ENCODE data around the gene LRCH4. TPM values are rescaled to one million over a fixed set of nuclear protein-coding genes. Genes with fewer than 3 reads are reported as not detected.
"Not testable (repeated sequence)": the region's sequence is repeated elsewhere in the genome, so short reads cannot be mapped to it uniquely, and the experiment has no call there.

LRCH4 gene
- total RNA-seq, 4 donors from 2014 or later = 42.0 to 82.2 (median 63.7) TPM

DNA sequence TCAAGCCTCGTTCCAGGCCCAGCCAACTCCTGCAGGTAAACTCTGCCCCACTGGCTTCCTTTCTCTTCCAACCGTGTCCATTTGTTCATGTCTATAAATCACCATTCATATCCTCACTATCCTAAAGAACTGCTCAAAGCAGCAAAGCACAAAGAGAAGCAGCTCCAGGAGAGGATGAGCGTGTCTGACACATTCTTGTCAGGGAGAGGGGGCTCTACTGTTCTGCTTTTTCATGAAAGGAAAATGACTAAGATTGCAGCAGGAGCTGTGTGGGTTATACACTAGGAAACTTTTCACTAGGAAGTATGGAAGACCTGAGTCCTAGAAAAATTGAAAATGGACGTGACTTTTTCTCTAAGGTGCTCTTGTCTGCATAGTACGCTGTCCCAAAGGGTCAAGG lies 30.2 kb downstream of the LRCH4 start:
- WGBS, 2 donors = 84 to 89% methylated on average over 5 of the region's 5 CpGs
- DNase-seq (ENCODE audit: low spot score in 2 of 2) = no peak

DNA sequence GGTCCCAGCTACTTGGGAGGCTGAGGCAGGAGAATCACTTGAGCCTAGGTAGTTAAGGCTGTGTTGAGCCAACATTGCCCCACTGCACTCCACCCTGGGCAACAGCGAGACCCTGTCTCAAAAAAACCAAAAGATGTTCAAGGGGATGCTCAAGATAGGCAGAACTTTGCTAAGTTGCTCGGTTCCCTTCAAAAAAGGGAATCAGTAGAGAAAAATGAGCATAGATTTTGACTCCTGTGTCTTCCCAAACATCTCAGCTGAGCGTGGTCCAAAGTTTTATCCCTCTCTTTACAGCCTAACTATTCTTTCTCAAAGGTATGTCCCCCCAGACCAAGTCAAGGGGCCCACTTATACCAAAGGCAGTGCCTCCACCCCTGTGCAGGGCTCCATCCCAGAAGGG lies 32.9 kb downstream of the LRCH4 start:
- WGBS, 2 donors = 95 to 98% methylated on average over 3 of the region's 3 CpGs
- no peak overlapping the region for H3K4me3 ChIP-seq (ENCODE audit: low read depth, poor library complexity, severe bottlenecking)
- TF ChIP-seq, protein P1, sequence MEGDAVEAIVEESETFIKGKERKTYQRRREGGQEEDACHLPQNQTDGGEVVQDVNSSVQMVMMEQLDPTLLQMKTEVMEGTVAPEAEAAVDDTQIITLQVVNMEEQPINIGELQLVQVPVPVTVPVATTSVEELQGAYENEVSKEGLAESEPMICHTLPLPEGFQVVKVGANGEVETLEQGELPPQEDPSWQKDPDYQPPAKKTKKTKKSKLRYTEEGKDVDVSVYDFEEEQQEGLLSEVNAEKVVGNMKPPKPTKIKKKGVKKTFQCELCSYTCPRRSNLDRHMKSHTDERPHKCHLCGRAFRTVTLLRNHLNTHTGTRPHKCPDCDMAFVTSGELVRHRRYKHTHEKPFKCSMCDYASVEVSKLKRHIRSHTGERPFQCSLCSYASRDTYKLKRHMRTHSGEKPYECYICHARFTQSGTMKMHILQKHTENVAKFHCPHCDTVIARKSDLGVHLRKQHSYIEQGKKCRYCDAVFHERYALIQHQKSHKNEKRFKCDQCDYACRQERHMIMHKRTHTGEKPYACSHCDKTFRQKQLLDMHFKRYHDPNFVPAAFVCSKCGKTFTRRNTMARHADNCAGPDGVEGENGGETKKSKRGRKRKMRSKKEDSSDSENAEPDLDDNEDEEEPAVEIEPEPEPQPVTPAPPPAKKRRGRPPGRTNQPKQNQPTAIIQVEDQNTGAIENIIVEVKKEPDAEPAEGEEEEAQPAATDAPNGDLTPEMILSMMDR (IDR thresholded peaks at IDR 0.05) = no peak
- TF ChIP-seq POLR2A (IDR thresholded peaks at IDR 0.05) = no peak
- DNase-seq (ENCODE audit: low spot score in 2 of 2) = no peak
- intact Hi-C loops (cut with DNase I; ENCODE audit: low total_unique reads) = no loop called here

More for the DNA sequence above, 30.2 kb downstream of the LRCH4 start:
- TF ChIP-seq, protein P1 (IDR thresholded peaks at IDR 0.05) = no peak
- TF ChIP-seq POLR2A (IDR thresholded peaks at IDR 0.05) = no peak
- no peak overlapping the region for H3K4me3 ChIP-seq (ENCODE audit: low read depth, poor library complexity, severe bottlenecking)
- intact Hi-C loops (cut with DNase I; ENCODE audit: low total_unique reads) = no loop called here

DNA sequence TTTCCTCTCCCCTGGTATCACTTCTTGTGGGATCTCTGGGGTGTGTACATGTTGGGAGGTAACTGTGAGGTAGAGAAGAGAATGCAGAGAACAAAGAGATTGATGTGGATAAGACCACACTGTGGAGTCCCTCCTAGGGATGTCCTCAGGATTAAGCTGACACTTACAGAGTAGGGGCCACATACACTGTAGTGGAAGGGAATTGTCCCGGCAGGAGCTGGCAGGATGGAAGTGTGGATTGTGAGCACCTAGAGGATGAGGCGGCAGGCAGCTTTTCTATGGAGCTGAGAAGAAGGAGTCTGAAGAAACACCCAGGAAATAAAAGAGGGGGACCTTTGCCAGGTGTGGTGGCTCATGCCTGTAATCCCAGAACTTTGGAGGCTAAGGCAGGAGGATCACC lies 33.4 kb downstream of the LRCH4 start:
- 91 to 100% methylated on average over 2 of the region's 2 CpGs for WGBS, 2 donors
- intact Hi-C loops (cut with DNase I; ENCODE audit: low total_unique reads) = no loop called here
- TF ChIP-seq POLR2A (IDR thresholded peaks at IDR 0.05) = no peak
- TF ChIP-seq, protein P1 (IDR thresholded peaks at IDR 0.05) = no peak
- no peak overlapping the region for H3K4me3 ChIP-seq (ENCODE audit: low read depth, poor library complexity, severe bottlenecking)
- DNase-seq (ENCODE audit: low spot score in 2 of 2) = no peak

DNA sequence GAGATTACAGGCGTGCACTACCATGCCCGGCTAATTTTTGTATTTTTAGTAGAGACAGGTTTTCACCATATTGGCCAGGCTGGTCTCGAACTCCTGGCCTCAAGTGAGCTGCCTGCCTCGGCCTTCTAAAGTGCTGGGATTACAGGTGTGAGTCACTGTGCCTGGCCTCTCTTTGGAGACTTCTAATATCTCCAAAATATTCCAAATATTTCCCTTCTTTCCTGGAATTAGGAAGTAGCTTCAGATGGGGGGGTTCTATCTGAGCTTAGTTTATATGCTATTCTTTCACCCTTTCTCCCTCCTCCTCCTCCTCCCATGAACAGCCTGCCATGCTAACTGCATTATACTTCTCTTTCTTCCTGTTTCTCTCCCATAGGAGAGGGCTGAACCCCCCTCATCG lies 37.5 kb downstream of the LRCH4 start:
- DNase-seq (ENCODE audit: low spot score in 2 of 2); H3K4me3 ChIP-seq (ENCODE audit: low read depth, poor library complexity, severe bottlenecking): not testable (repeated sequence)
- intact Hi-C loops (cut with DNase I; ENCODE audit: low total_unique reads) = loop anchor here (5.0 kb wide), 1 partner anchor 124 kb away; the partner anchor contains the start of gene GNB2
- WGBS, 2 donors = 78 to 83% methylated on average over 5 of the region's 5 CpGs

DNA sequence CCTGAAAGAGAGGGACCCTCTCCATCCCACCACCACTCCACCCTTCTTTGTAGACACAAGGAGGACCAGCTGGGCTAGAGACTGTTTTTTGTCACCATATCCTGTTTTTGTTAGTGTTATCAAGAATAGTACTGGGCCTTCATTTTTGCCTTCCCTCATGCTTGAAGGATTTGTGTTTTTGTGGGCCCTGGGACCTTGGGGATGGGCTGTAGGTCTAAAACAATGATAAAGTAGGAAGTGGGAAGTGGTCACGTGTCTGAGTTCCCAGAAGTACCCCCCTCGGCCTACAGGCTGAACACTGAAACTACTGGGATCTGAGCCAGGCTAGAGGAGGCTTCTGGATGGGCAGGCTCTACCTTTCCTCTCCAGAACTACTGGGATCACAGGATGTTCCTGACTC lies 38.1 kb downstream of the LRCH4 start:
- intact Hi-C loops (cut with DNase I; ENCODE audit: low total_unique reads) = loop anchor here (5.0 kb wide), 1 partner anchor 124 kb away; the partner anchor contains the start of gene GNB2
- no peak overlapping the region for H3K4me3 ChIP-seq (ENCODE audit: low read depth, poor library complexity, severe bottlenecking)
- no peak for DNase-seq (ENCODE audit: low spot score in 2 of 2)
- WGBS, 2 donors = 61 to 62% methylated on average over 2 of the region's 2 CpGs
- TF ChIP-seq, protein P1 (IDR thresholded peaks at IDR 0.05) = no peak
- no peak for TF ChIP-seq POLR2A (IDR thresholded peaks at IDR 0.05)

DNA sequence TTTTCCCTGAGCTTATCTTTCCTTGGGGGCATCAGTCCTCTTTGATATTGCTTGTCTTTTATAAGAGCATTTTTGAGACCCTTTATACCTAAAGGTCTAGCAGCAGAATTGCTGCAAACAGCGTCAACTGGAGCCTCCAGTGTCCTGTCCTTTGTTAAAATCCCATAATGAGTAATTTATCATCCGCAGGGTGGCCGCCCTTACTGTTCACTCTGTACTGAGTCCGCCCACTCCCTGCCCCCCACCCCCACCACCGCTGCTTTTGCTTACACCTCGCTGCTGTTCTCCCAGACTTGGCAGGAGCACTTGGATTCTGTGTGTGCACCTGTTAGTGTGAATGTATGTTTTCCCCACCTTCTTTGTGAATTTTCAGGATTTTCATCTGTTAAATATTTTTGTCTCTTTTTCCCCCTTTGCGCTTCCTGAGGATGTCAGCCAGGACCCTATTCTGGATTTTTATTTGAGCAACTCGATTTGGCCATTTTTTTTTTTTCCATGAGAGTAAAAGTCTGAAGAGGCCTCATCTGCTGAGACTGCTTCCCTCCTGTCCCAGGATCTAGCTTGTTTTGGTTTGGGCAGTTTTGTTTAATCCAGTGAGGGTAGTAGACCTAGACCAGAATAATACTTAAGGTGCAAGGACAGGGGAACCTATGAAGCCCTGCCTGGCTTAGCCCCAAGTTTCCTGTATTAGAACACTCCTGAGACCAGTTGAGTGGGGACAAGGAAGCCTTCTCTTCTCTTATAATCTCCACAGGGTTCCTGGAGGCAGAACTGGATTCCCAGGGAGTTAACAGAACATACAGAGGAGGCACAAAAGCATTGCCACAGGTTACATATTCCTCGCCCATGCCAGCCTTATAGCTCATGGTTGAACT lies 38.8 kb downstream of the LRCH4 start:
- WGBS, 2 donors = 78 to 82% methylated on average over 9 of the region's 9 CpGs
- DNase-seq (ENCODE audit: low spot score in 2 of 2) = no peak
- no peak overlapping the region for H3K4me3 ChIP-seq (ENCODE audit: low read depth, poor library complexity, severe bottlenecking)
- intact Hi-C loops (cut with DNase I; ENCODE audit: low total_unique reads) = loop anchor here (5.0 kb wide), 1 partner anchor 125 kb away; the partner anchor contains the start of gene GNB2
- TF ChIP-seq POLR2A (IDR thresholded peaks at IDR 0.05) = no peak
- TF ChIP-seq, protein P1 (IDR thresholded peaks at IDR 0.05) = no peak

All from lower leg skin (tissue), 4 donors.